ENCODE results near the gene EIF3B.

DNA sequence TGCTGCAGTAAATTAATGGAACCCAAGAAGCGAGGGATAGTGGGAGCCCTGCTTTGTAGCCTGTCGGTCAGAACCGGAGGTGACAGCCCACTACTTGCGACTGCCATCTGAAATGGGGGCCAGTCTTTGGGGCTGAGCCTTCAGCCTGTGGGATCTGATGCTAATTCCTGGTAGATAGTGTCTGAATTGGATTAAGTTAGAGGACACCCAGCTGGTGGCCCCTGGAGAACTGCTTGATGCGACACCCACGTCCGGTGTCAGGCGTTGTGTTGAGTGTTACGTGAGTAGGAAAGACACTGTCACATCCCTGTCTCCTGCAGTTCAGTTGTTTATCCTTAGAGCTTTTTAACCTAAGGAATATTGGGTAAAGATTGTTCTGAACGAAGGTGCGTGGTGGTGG lies 5.0 kb downstream of the EIF3B start:
- TF ChIP-seq POLR2A (IDR thresholded peaks at IDR 0.05) = no peak
- no peak for TF ChIP-seq CTCF (IDR thresholded peaks at IDR 0.05)
